D721Med (cell line): Measurements from ENCODE around the gene MILR1.
A peak's percentile ranks its signal among the peaks of the same experiment; 100 is the strongest.
"Not testable (repeated sequence)": the region's sequence is repeated elsewhere in the genome, so short reads cannot be mapped to it uniquely, and the experiment has no call there.

Experiments used
- DNase-seq: peaks from one replicate; pipeline ENCODE4 v3.0.0; 2011; ENCODE audit warnings: low spot score; ENCODE audit not compliant: insufficient read length
- FAIRE-seq: peaks from 2 replicates; lab custom pipeline; 2011; peaks lifted over from hg19 to GRCh38; lab: Jason Lieb, UNC
- CTCF ChIP-seq: IDR thresholded peaks from 2 replicates; pipeline ENCODE4 v1.5.1; 2012; ENCODE audit warnings: mild to moderate bottlenecking, control low read depth; ENCODE audit not compliant: insufficient read depth; ENCODE audit errors: missing control alignments

MILR1 gene

GRCh38 chr17:64492481-64493109, 43.7 kb downstream of the MILR1 start:
- no peak for FAIRE-seq
- DNase-seq = no peak
- peak; percentile 13 for TF ChIP-seq CTCF

- DNase-seq (no peak), FAIRE-seq (no peak)
- TF ChIP-seq CTCF = no peak
Observed at GRCh38 chr17:64494121-64494520, 45.2 kb downstream of the MILR1 start.

- FAIRE-seq = not testable (repeated sequence)
Observed at GRCh38 chr17:64495300-64495699, 46.4 kb downstream of the MILR1 start.

GRCh38 chr17:64496348-64496785, 47.5 kb downstream of the MILR1 start:
- no peak for TF ChIP-seq CTCF
- DNase-seq (no peak), FAIRE-seq (no peak)

More at GRCh38 chr17:64495300-64495699, 46.4 kb downstream of the MILR1 start:
- not testable (repeated sequence) for DNase-seq

- peak; percentile 63 for TF ChIP-seq CTCF
- FAIRE-seq (no peak), DNase-seq (peak; percentile 70)
Observed at GRCh38 chr17:64496786-64497564, 48.1 kb downstream of the MILR1 start, which contains the start of gene POLG2. Gene POLG2 (minus strand): TSS chr17:64497054. CDS start chr17:64496968, 86 bp downstream.

GRCh38 chr17:64497565-64498035, 48.7 kb downstream of the MILR1 start:
- DNase-seq (no peak), FAIRE-seq (no peak)
- no peak for TF ChIP-seq CTCF

- no peak for TF ChIP-seq CTCF
- DNase-seq = no peak
- FAIRE-seq = no peak
Observed at GRCh38 chr17:64498308-64499203, 49.6 kb downstream of the MILR1 start.
